ENCODE measurements around the gene SH2D6. TPM values are rescaled to one million over a fixed set of nuclear protein-coding genes. Genes with fewer than 3 reads are reported as not detected.

SH2D6 gene
- total RNA-seq, 1 donor from 2014 or later: 0.07 TPM

DNA sequence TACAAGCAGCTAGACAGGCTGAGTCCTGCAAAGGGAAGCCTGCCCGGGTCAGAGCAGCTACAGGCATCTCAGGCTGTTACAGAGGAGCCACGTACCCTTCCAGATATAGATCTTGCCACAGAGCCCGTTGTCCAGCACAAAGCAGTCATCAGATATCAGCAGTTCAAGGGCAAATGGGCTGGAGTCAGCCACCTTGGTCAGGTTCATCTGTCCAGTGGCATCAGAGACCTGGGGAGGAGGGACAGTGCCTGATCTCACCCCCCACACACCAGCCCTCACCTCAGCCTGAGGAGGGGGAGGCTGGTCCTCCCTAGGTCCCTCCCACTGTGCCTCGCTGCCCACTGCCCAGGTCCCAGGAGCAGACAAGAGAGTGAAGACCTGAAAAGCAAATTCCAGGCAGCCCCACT is 20.6 kb upstream of the SH2D6 start:
- no peak for DNase-seq (ENCODE audit: low spot score)
- Mint-ChIP-seq H3K4me3 (no peak overlapping the region), H3K9me3 (peaks cover 1% of the 10 kb centered on the region), H3K27ac (no peak overlapping the region), H3K27me3 (ENCODE audit: insufficient read depth, low read depth) (peaks cover 6% of the 10 kb centered on the region), H3K4me1 (no peaks in the 10 kb centered on the region), H3K36me3 (no peaks in the 10 kb centered on the region)
- no peaks in the 10 kb centered on the region for H3F3A ChIP-seq (ENCODE audit: low read depth)
- H3K27ac ChIP-seq: no peak overlapping the region
- TF ChIP-seq EZH2phosphoT487 (IDR thresholded peaks at IDR 0.05) (no peak), EZH2 (IDR thresholded peaks at IDR 0.05) (no peak), CTCF (IDR thresholded peaks at IDR 0.05) (no peak)
- H3K79me2 ChIP-seq (ENCODE audit: low read depth): no peaks in the 10 kb centered on the region
- no peaks in the 10 kb centered on the region for H4K20me1 ChIP-seq (ENCODE audit: low read depth)
- H3K27me3 ChIP-seq: no peaks in the 10 kb centered on the region
- H2AFZ ChIP-seq (replicated peaks): no peak overlapping the region
- H3K4me1 ChIP-seq: no peaks in the 10 kb centered on the region
- H3K9me3 ChIP-seq (ENCODE audit: low read depth): no peaks in the 10 kb centered on the region
- H3K4me3 ChIP-seq: no peak overlapping the region
- H3K9ac ChIP-seq: no peak overlapping the region
- H3K36me3 ChIP-seq: no peaks in the 10 kb centered on the region
- no peak overlapping the region for H3K4me2 ChIP-seq

DNA sequence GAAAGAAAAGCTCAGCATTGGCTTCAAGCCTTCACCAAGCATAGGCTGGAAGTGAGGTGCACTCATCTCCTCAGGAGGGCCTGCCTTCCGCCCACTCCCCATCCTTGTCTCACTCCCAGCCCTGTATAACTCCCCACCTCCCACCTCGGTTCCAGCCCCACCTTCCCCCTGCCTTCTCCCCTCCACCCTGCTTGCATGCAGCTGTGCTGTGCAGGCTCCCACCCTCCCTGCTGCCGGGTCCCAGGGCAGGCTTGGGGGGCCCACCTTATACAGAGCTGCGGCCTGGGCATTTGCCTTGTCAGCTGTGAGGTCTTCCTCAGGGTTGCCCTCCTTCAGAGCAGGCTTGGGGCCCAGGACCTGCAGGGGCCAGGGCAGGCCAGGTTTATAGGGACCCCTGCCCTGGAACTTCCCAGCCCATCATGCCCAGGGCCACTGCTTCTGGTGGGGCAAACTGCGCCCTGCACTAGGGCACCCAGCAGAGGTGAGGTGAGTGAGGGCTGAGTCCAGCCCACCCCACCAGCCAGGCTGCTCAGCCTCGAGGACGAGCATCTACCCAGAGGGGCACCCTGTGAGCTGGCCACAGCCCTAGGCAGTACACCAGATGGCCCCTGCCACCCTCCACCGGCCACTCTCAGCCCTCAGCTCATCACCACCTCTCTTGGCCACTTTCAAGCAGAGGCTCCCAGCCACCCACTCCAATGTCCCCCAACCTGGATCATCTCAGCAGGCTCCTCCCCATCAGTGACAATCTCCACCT is 19.9 kb upstream of the SH2D6 start:
- DNase-seq (ENCODE audit: low spot score): no peak
- no peaks in the 10 kb centered on the region for H4K20me1 ChIP-seq (ENCODE audit: low read depth)
- peaks cover 3% of the 10 kb centered on the region for H3K36me3 Mint-ChIP-seq
- H3K4me2 ChIP-seq: no peak overlapping the region
- no peak overlapping the region for H3K4me3 Mint-ChIP-seq
- no peaks in the 10 kb centered on the region for H3K4me1 ChIP-seq
- H2AFZ ChIP-seq (replicated peaks): no peak overlapping the region
- peaks cover 6% of the 10 kb centered on the region for H3K9me3 Mint-ChIP-seq
- no peaks in the 10 kb centered on the region for H3F3A ChIP-seq (ENCODE audit: low read depth)
- H3K4me3 ChIP-seq: no peak overlapping the region
- no peaks in the 10 kb centered on the region for H3K9me3 ChIP-seq (ENCODE audit: low read depth)
- TF ChIP-seq CTCF (IDR thresholded peaks at IDR 0.05) (no peak), EZH2 (IDR thresholded peaks at IDR 0.05) (no peak), EZH2phosphoT487 (IDR thresholded peaks at IDR 0.05) (no peak)
- H3K27me3 Mint-ChIP-seq (ENCODE audit: insufficient read depth, low read depth): peaks cover 7% of the 10 kb centered on the region
- H3K27ac Mint-ChIP-seq: peak overlapping the region; percentile 7
- H3K79me2 ChIP-seq (ENCODE audit: low read depth): no peaks in the 10 kb centered on the region
- no peak overlapping the region for H3K27ac ChIP-seq
- no peak overlapping the region for H3K9ac ChIP-seq
- no peaks in the 10 kb centered on the region for H3K36me3 ChIP-seq
- H3K4me1 Mint-ChIP-seq: no peaks in the 10 kb centered on the region
- H3K27me3 ChIP-seq: no peaks in the 10 kb centered on the region

- Mint-ChIP-seq H3K9me3 (peaks cover 8% of the 10 kb centered on the region), H3K27me3 (ENCODE audit: insufficient read depth, low read depth) (peaks cover 7% of the 10 kb centered on the region), H3K4me1 (no peaks in the 10 kb centered on the region), H3K27ac (peak overlapping the region; percentile 7), H3K4me3 (no peak overlapping the region), H3K36me3 (peaks cover 3% of the 10 kb centered on the region)
- no peak for DNase-seq (ENCODE audit: low spot score)
- H3K27me3 ChIP-seq: no peaks in the 10 kb centered on the region
- H3K9me3 ChIP-seq (ENCODE audit: low read depth): no peaks in the 10 kb centered on the region
- H3K4me3 ChIP-seq: no peak overlapping the region
- TF ChIP-seq EZH2phosphoT487 (IDR thresholded peaks at IDR 0.05) (no peak), EZH2 (IDR thresholded peaks at IDR 0.05) (no peak), CTCF (IDR thresholded peaks at IDR 0.05) (no peak)
- no peaks in the 10 kb centered on the region for H4K20me1 ChIP-seq (ENCODE audit: low read depth)
- no peaks in the 10 kb centered on the region for H3K4me1 ChIP-seq
- H3K4me2 ChIP-seq: no peak overlapping the region
- H3K27ac ChIP-seq: no peak overlapping the region
- H2AFZ ChIP-seq (replicated peaks): no peak overlapping the region
- no peaks in the 10 kb centered on the region for H3F3A ChIP-seq (ENCODE audit: low read depth)
- H3K36me3 ChIP-seq: no peaks in the 10 kb centered on the region
- H3K9ac ChIP-seq: no peak overlapping the region
- no peaks in the 10 kb centered on the region for H3K79me2 ChIP-seq (ENCODE audit: low read depth)
These were observed 19.4 kb upstream of the SH2D6 start for GRCh38 chr2:85399183-85399455.

Data from neural progenitor cell (in vitro differentiated cells).